Stimulated activated CD8-positive, alpha-beta memory T cell treated with anti-CD3 and anti-CD28 coated beads, Interleukin-7, amount 100 ng/mL, for 24 hours (primary cell): ENCODE measurements around the gene RABGAP1.

Source experiments
- DNase-seq: peaks from one replicate; pipeline ENCODE4 v3.0.0-alpha.2; 2020; ENCODE audit warnings: low read depth

Gene RABGAP1

DNA sequence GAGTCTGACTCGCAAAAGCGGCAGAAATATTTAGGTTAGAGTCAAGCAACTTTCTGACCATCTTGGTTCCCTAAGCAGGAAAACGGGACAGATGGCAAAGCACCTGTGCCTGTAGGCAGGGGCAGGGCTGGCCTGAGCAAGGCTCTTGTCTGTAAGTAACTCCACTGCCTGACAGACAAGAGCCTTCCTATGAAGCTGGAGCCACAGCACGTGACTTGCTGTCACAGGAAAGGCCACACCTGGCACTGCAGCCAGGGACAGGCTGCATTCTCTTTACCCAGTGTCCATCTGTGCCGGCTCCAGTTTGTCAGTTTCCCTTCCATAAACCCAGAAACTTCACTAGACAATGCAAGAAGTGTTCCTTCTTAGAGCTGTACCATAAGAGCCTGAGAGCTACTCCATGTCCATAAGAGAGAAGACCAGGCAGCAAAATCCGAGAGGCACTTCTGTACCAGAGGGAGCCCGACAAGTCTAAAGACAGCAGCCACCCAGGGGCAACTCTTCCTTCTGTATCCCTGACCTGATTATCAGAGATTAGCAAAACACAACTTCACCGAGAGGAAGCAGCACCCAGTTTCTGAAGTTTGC, 170.7 kb downstream of the RABGAP1 start:
- DNase-seq: no peak

DNA sequence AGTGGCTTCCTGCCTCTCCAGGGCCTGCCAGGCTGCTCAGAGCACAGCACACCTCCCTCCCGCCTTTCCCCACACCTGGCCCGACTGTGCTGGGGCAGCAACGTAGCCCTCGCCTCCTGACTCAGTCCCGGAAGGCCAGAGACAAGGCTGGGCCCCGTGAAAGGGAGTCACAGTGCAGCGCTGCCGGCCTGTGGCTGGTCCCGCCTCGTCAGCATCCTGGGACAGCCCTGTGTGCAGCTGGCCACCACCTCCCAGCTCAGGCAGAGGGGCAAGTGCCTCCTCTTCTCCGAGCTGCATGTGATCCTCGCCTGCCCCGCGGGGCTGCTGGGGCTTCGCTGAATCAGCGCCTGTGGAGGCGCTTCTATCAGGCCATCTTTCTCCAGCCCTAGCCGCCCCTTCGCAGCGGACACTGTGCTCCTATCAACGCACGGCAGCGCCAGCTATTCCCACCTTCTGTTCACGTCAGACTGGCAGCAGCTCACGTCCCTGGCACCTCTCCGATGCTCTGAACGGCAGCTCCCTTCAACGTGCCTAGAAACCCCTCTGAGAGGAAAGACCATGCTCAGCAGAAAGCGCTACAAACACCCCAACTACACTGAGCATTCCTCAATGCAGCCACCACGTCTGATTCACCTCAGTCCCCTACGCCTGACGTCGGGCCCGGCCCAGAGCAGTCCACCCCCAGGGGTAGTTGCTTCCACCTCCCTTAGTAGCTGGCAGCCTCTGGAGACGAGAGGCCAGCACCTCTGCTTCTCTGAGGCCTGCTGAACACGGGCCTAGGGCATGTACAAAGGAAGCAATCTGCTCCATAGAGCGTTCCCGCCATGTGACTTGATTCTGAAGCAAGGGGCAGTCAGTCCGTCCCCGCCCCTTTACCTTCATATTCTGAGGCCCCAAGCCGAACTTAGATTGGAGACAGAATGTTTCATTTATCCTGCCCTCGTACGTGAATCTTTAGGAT, 171.5 kb downstream of the RABGAP1 start:
- no peak for DNase-seq

DNA sequence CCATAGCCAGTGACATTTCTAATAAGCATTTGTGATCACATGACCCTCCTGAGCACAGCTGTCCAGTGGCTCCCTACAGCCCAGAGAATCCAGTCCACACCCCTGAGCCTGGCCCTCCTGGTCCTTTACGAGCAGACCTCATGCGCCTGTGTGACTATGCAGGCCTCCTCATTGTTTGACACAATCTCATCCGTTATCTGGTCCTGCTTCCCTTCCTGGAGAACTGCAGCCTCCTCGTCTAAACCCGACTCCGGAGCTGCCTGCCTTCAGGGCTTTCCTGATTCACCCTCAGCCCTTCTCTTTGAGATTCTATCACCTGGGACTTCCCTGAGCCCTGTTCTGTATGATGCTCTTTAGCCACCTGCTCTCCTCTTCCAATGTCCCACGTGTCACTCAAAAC, 172.4 kb downstream of the RABGAP1 start:
- no peak for DNase-seq

DNA sequence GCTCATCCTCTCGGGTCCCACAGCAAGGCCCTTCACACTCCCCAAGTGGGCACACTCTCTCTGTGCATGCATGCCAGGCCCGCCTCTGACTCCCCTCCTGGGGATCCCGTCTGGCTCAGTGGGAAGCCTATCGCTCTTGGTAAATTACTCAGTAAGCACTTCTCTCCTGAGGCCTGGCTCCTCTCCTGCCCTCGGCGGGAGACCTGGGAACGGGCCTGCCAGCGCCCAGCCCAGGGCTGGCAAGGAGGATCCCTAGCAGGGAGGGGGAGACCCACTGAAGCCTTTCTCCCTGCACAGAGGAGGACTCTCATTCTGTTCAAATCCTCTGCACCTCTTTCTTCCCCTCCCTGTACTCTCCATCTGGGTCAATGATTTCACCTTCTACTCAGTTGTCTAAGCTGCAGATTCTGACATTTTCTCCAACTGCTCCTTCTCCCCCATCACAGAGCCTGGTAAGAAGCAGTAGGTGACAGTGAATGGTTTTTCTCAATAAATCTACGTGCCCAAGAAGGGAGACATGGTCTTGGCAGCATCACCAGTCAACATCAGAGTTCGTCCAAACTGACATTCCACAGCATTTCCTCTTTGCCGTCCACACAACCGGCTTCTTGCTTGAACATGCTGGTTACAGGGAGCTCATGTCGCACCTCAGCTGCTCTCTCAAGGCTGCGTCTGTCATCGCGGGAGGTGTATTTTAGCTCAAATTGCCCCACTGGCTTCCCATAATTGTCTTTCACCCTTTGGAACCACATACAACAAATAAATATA, 174.5 kb downstream of the RABGAP1 start:
- no peak for DNase-seq

DNA sequence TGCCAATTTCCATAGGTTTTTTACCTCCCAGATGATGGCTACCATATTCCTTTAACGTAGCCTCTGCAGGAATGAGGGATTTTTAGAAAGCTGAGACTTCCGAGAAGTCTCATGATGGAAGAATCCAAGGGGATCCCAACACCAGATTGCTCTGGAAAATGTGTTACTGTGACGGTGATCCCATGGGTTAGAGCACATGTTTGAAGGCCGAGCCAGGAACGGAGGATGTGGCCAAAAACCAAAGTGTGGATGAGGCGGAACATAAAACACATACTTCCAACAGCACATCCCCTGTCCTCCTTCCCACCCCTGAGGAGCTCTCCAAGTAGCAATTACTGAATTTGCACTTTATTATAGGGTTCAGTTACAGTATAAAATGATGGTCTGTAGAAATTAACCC, 175.2 kb downstream of the RABGAP1 start:
- DNase-seq: no peak

DNA sequence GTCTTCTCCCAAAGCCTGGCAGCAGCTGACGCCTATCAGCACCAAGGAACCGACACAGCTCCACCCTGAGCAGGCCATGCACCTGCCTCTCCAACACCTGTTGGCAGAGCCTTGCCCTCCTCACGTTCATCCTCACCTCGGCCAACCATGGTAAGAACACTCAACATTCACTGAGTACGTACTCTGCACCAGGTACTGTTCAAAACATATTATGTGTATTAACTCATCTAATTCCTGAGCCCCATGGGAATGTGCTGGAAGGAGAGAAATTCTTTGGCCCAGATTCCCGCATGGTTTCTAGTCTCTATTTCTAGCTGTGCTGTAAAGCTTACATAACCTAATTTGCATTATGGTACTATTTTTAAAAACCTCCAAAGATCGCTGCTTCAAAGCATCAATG, 178.7 kb downstream of the RABGAP1 start:
- no peak for DNase-seq

DNA sequence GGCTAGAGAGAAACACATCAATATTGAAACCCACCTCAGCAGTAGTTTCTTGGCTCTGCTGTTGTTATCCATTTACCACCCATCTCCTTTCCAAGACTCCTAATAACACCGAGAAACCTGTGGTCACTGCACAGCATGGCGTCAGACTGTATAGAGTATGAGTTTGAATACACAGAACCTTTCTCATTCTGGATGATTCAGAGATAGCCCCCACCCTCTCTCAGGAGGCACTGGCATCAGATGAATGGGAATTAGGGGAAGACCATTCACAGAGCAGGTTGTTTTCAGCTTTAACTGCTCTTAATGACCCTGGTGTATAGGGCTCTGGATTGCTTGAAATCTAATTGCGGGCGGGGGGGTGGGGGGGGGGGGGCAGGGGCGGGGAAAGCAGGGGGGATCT, 179.3 kb downstream of the RABGAP1 start:
- DNase-seq: no peak

DNA sequence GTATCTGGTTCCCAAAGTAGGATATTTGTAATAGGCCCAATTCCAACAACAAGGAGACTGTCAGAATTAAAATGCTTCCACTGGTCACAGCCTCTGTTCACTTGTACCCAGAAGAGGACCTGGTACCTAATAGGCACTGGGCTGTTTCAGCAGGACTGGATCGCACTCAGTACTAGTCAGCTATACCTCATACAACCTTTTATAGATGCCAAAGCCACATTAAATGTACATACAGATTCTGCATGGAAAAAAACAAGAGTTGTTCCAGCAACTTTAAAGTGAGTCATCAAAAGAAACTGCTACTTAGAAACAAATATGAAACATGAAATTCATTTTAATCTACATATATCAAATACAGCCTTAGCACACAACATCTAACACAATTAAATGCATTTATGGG, 180.1 kb downstream of the RABGAP1 start:
- DNase-seq: no peak

DNA sequence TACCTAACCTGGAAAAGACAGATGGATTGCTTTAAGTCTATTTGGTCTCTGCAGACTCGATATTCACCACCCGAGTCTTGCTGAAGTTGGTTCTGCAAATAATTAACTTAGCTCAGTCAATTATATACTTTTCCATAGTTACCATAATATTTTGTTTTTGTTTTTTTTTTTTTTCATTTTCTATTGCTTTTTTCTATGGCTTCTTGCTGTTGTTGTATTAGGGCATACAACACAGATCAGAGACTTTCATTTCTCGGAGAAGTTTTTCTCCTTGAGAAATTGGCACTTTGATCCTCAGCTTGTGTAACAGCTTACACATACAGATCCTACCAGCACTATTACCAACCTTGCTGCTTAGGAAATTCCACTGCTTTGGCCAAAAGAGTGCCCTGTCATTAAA, 180.6 kb downstream of the RABGAP1 start:
- DNase-seq: no peak

DNA sequence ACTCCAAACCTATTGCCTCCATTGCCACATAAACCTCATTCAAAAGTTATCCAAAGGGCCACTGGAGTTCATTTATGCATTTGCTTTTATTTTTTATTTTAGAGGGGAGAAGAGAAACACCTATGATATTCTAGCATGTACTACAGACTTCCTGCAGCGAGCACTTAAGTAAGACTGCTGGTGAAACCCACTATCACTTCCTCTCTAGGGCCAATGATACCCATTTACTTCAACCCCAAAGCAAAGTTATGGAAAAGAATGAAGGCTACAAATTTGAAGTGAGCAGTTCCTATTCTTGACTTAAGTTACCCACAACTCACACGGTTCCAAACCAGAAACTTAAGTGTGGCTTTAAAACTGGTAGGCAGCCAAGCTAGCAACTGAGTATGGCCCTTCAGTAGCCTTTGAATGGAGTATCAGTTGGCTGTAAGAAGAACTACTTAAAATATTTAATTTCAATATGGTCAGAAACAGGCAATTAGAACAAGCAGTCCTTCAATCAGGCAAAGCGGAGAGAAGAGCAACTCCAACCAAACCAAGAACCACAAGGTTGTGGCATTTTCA, 186.8 kb downstream of the RABGAP1 start:
- no peak for DNase-seq

DNA sequence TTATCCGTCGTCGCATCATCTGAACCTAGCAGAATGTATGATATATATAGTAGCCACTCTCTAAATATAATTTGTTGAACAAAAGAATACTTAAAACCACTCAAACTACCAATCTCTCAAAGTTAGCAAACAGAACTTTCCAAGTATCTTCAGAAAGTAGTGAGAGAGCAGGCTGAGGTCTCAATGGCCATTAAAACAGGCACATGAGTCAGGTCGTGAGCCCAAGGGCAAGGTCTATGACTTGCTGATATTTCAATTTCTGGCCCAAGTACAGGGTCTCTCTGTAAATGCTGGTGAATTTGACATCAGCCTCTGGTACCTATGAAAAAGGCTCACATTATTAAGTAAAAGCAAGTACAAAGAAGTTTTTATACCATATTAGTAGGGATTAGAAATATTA, 187.8 kb downstream of the RABGAP1 start:
- no peak for DNase-seq

DNA sequence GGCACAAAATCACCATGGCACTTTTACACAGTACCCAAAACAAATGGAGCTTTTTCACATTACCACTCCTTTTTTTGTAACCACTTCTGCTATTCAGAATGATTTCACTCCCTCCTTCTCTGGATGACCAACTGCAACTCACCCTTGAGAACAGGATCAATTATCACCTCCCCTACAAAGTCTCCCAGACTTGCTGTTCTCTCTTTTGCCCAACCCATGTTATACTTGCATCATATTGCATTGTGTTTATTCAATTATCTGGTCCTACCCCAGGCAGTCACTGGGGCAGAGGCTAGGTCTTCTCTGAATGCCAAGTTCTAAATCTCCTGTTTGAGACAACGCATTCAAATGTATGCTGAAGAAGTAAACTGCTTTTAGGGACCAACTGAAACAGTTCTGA, 188.6 kb downstream of the RABGAP1 start:
- no peak for DNase-seq

DNA sequence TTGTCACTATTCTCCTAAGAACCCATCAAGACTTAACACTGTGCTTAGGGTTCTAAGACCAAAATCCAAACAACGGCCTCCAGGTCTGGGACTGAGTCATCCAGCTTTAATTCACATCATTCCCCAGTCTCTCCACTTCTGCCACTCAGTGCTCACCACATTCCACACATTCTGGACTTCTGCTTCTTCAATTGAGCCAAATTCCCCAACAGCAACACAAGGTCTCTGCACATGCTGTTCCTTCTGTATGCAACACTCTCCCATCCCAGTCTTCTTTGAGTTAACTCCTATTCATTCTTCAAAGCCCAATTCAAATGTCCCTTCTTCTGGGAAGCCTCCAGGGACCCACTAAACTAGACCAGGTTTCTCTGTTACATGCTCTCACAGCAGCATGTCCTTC, 190.4 kb downstream of the RABGAP1 start:
- DNase-seq: no peak

DNA sequence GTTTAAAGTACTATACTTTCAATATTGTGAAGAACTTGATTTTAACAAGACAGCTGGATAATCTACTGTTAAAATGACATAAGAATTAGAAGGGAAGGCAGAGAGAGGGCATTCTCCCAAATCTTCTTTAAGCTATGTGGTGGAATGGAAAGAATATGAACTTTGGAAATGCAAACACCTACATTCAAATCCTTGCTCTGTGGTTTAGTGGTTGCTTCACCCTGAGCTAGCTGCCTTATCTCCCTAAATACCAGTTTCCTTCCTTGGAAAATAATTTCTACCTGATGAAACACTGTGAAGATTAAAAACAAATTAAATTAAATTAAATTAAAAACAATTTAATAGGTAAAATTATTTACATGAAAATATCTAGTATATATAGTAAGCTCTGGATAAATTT, 191.2 kb downstream of the RABGAP1 start:
- no peak for DNase-seq

DNA sequence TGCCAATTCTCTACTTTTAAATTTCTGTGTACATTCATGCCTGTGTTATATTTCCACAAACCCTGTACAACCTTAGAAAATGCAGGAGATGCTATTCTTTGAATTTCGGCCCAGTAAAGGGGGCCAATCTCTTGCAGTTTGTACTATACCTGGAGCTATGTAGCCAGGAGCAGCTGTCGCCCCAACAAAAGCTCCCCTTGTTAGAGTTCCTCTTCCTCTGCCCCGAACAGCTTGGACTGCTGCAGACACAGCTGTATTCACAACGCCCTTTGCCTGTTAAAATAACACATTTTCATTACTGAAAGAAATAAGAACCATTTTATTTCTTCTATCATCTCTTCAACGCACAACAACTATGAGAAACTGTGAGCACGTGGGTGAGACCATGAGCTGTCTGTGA, 191.9 kb downstream of the RABGAP1 start:
- no peak for DNase-seq

DNA sequence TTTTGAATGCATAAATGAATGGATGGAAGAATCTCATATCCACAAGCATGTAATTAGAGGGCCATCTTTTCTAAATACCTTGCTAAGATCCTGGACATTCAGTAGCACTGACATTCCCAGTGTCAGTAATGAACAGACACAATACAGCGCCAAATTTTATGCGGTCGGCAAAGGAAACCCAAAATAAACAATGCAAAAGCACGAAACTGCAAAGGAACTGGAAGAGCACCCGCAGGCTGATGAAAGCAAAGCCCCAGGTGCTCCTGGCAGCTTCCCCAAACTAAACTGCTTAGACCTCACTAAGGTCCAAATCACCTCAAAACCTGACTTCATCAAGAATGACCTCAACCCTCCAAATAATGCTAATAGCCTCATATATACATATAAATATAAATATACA, 194.6 kb downstream of the RABGAP1 start:
- no peak for DNase-seq

DNA sequence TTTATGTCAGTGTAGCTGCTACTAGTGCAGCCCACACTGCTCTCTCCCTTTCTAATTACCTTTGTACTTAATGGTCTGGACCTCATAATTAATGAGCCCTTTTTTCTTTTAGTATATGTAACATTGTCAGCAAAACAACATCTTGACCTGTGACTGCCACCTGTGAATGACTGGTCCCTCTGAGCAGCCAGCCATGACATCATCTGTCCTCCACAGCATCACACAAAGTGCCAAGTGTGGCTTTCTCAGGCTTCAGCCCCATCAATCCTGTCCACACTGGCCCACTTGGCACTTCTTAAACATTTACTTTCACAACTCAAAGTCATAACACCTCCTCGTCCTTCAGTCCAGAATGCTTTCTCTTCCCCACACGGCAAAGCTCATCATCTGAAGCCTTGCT, 197.3 kb downstream of the RABGAP1 start:
- DNase-seq: no peak

DNA sequence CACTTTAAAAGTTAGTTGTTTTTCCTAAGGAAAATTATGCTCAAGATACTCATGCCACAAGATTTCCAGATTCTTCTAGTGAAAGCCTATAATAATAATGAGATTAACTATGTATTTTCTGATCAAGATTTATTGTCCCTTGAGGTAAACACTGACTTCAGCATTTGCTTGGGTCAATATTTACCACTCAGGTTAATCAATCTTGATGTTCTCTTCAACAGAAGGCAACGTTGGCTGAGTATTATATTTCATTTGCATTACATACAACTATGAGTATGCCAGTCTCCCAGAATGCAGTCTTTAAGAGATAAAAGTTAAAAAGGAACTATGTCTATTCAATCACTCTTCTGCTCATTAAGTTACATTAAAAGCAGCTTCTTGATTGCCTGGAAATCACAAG, 208.2 kb downstream of the RABGAP1 start:
- DNase-seq: no peak

DNA sequence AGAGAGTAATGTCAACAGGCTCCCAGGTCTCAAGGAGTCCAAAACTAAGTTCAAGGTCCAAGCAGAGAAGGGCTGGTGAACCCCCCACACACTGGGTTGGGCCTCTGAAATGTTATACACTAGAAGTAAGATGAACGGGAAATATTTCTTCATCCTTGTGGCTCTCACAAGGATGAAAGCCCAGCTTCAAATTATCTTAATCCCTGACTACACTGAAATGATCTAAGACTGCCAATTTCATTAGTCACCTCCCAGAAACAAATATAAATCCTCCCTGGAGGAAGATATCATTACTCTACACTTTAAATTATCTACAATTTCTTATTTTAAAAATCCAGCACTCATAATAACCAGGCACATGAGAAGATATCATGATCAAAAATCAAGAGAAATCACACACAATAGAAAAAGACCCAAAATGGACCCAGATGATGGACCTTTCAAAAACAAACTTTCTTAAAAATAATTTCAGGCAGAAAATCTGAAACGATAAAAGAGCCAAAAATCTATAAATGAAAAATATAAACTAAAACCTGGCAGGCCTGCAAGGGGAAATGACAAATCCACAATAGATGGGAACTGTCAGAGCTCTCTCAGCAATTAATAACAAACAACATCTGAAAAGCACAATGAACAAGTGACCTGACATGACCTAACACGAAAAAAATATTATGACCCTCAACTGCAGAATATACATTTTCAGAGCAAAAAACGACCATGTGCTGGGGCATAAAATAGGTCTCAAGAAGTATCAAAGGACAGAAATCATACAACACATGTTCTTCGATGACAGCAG, 210.1 kb downstream of the RABGAP1 start:
- no peak for DNase-seq
